Measurements from ENCODE around the gene PRKCQ. TPM values are rescaled to one million over a fixed set of nuclear protein-coding genes. Genes with fewer than 3 reads are reported as not detected.
A peak's percentile ranks its signal among the peaks of the same experiment; 100 is the strongest.

Gene PRKCQ
- total RNA-seq, 2 donors from 2014 or later, result 0.43 TPM; not detected in 1

DNA sequence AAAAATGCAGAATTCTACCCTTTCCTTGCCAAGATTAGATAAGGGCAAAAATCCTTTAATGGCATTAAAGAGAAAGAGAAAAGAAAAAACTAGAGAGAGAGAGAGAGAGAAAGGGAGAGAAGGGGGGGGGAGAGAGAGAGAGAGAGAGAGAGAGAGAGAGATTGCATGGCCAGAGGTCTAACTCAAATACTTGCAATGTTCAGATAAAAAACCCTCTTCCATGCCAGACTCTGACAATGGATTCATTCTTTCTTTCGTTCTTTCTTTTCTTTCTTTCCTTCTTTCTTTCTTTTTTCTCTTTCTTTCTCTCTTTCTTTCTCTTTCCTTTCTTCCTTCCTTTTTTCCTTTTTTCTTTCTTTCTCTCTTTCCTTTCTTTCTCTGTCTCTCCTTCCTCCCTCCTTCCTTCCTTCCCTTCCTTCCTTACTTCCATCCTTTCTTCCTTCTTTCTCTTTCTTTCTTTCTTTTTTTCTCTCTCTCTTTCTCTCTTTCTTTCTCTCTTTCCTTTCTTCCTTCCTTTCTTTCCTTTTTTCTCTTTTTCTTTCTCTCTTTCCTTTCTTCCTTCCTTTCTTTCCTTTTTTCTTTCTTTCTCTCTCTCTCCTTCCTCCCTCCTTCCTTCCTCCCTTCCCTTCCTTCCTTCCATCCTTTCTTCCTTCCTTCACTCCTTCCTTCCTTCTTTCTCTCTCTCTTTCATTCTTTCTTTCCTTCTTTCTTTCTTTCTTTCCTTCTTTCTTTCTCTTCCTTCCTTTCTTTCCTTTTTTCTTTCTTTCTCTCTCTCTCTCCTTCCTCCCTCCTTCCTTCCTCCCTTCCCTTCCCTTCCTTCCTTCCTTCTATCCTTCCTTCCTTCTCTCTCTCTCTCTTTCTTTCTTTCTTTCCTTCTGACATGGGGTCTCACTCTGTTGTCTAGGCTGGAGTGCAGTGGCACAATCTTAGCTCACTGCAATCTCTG is 175.7 kb downstream of the PRKCQ start:
- no peak overlapping the region for H3K27ac ChIP-seq
- H3K4me1 ChIP-seq, result peaks cover 0 to 11% of the 10 kb centered on the region in 2 donors
- TF ChIP-seq, protein P1, sequence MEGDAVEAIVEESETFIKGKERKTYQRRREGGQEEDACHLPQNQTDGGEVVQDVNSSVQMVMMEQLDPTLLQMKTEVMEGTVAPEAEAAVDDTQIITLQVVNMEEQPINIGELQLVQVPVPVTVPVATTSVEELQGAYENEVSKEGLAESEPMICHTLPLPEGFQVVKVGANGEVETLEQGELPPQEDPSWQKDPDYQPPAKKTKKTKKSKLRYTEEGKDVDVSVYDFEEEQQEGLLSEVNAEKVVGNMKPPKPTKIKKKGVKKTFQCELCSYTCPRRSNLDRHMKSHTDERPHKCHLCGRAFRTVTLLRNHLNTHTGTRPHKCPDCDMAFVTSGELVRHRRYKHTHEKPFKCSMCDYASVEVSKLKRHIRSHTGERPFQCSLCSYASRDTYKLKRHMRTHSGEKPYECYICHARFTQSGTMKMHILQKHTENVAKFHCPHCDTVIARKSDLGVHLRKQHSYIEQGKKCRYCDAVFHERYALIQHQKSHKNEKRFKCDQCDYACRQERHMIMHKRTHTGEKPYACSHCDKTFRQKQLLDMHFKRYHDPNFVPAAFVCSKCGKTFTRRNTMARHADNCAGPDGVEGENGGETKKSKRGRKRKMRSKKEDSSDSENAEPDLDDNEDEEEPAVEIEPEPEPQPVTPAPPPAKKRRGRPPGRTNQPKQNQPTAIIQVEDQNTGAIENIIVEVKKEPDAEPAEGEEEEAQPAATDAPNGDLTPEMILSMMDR (IDR thresholded peaks at IDR 0.05), result no peak
- no peak overlapping the region for H3K4me3 ChIP-seq
- DNase-seq (ENCODE audit: low spot score), result no peak
- no peaks in the 10 kb centered on the region for H3K27me3 ChIP-seq
- H3K9me3 ChIP-seq, result no peaks in the 10 kb centered on the region
- no peaks in the 10 kb centered on the region for H3K36me3 ChIP-seq

GRCh38 chr10:6402960-6403359 is 177.1 kb downstream of the PRKCQ start:
- Histone ChIP-seq H3K27me3 (no peaks in the 10 kb centered on the region), H3K9me3 (no peaks in the 10 kb centered on the region), H3K4me1 (peaks cover 0 to 11% of the 10 kb centered on the region in 2 donors), H3K4me3 (no peak overlapping the region), H3K36me3 (no peaks in the 10 kb centered on the region), H3K27ac (no peak overlapping the region)
- no peak for DNase-seq (ENCODE audit: low spot score)
- TF ChIP-seq, protein P1 (IDR thresholded peaks at IDR 0.05), result no peak

DNA sequence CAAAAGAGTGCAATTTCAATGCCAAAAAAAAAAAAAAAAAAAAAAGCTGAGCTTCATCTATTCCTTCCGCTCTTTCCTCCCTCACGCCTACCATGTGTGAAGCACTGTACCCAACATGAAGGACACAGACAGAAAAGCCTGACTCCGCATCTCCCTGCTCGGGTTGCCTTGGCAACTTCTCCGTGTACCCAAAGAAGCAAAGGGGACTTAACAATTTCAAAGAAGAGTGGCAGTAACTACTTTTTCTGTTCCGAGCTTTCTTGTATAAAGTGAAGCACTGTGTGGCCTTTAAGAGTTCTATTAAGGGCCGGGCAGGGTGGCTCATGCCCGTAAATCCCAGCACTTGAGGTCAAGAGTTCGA is 177.7 kb downstream of the PRKCQ start:
- TF ChIP-seq, protein P1 (IDR thresholded peaks at IDR 0.05), result no peak
- no peak overlapping the region for H3K27ac ChIP-seq
- no peaks in the 10 kb centered on the region for H3K9me3 ChIP-seq
- peaks cover 0 to 11% of the 10 kb centered on the region in 2 donors for H3K4me1 ChIP-seq
- no peaks in the 10 kb centered on the region for H3K36me3 ChIP-seq
- H3K27me3 ChIP-seq, result no peaks in the 10 kb centered on the region
- no peak overlapping the region for H3K4me3 ChIP-seq
- no peak for DNase-seq (ENCODE audit: low spot score)

GRCh38 chr10:6401558-6402348 is 178.3 kb downstream of the PRKCQ start:
- Histone ChIP-seq H3K27ac (peak overlapping the region in 1 of 2 donors; percentile 57), H3K9me3 (no peaks in the 10 kb centered on the region), H3K4me3 (peak overlapping the region in 1 of 2 donors; percentile 42), H3K4me1 (peaks cover 0 to 11% of the 10 kb centered on the region in 2 donors), H3K36me3 (no peaks in the 10 kb centered on the region), H3K27me3 (no peaks in the 10 kb centered on the region)
- TF ChIP-seq, protein P1 (IDR thresholded peaks at IDR 0.05), result peak; percentile 64 to 89
- DNase-seq (ENCODE audit: low spot score), result peak; percentile 88

DNA sequence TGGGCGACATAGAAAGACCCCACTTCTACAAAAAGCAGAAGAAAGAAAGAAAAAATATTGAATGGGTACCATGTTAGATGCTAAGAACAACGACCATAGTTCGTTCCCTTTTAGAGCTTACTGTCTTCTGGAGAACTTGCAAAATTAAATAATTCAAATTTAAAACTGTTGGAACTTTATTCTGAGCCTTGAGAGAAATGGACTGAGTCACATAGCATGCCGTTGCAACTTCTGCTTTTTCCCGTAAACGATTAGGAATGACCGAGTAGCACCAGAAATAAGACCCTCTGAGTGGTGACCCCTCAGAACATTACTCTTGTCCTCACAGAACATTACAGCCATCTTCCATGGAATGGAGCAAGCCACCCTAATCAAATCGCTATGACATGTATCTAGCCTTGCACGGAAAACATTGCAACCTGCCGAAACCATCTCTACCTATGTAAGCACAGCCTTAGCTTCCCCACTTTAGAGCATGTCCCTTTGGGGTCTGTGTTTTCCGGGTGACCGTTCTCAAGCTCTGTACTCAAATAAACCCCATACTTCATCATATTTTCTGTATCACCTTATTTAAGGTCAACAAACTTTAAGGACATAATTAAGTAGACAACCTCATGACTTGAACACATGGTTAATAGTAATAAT is 179.1 kb downstream of the PRKCQ start:
- TF ChIP-seq, protein P1 (IDR thresholded peaks at IDR 0.05), result no peak
- Histone ChIP-seq H3K9me3 (no peaks in the 10 kb centered on the region), H3K4me1 (peaks cover 0 to 11% of the 10 kb centered on the region in 2 donors), H3K27ac (peak overlapping the region in 1 of 2 donors; percentile 57), H3K27me3 (no peaks in the 10 kb centered on the region), H3K36me3 (no peaks in the 10 kb centered on the region), H3K4me3 (peak overlapping the region in 1 of 2 donors; percentile 42)
- DNase-seq (ENCODE audit: low spot score), result no peak

All from right atrium auricular region (tissue), 2 donors.